WTC11 (cell line): ENCODE results near the gene EPHX1. TPM values are rescaled to one million over a fixed set of nuclear protein-coding genes. Genes with fewer than 3 reads are reported as not detected.
"Not testable (repeated sequence)": the region's sequence is repeated elsewhere in the genome, so short reads cannot be mapped to it uniquely, and the experiment has no call there.

Experiments used
- ATAC-seq: fragments of 200-7000 bp; cut with Tn5 transposase; 2 replicates; pipeline ENCODE4 v1.10.0; 2021; ENCODE audit warnings: mild to moderate bottlenecking, moderate library complexity
- CTCF ChIA-PET: fragments of 300-600 bp; sonication (Branson Sonifier 250); formaldehyde crosslinking; loops from one replicate; lab custom pipeline; 2021; ENCODE audit warnings: antibody characterized with exemption; lab: Charles Lee
- POLR2A ChIA-PET: fragments of 350-600 bp; sonication (Branson Sonifier 250); formaldehyde crosslinking; loops from one replicate; lab custom pipeline; 2021; ENCODE audit warnings: antibody characterized with exemption; lab: Charles Lee
- DNase-seq: peaks from one replicate; pipeline ENCODE4 v3.0.0; 2021; ENCODE audit warnings: low spot score
- H3K27ac Mint-ChIP-seq: 2 replicates; pipeline ENCODE4 v1.8.0; 2021; ENCODE audit warnings: mixed read lengths
- H3K27me3 Mint-ChIP-seq: 2 replicates; pipeline ENCODE4 v1.8.0; 2021; ENCODE audit warnings: low read depth, mild to moderate bottlenecking, moderate library complexity, mixed read lengths
- H3K36me3 Mint-ChIP-seq: 2 replicates; pipeline ENCODE4 v1.8.0; 2021; ENCODE audit warnings: mixed read lengths
- H3K4me1 Mint-ChIP-seq: 2 replicates; pipeline ENCODE4 v1.8.0; 2022; ENCODE audit warnings: mixed read lengths
- H3K4me3 Mint-ChIP-seq: 2 replicates; pipeline ENCODE4 v1.8.0; 2021; ENCODE audit warnings: mild to moderate bottlenecking, moderate library complexity, mixed read lengths
- H3K9me3 Mint-ChIP-seq: 2 replicates; pipeline ENCODE4 v1.8.0; 2021; ENCODE audit warnings: mixed read lengths
- FOXK1 ChIP-seq: sonication (generic); formaldehyde crosslinking; IDR thresholded peaks from 2 replicates; pipeline ENCODE4 v1.8.0; 2022; ENCODE audit warnings: mild to moderate bottlenecking, moderate library complexity, missing genetic modification reagents
- RORB ChIP-seq: fragments of 250-450 bp; sonication (Bioruptor Pico); IDR thresholded peaks from 2 replicates; pipeline ENCODE4 v1.9.0; 2021; ENCODE audit warnings: mild to moderate bottlenecking
- SMAD4 ChIP-seq: sonication (generic); formaldehyde crosslinking; IDR thresholded peaks from 2 replicates; pipeline ENCODE4 v1.8.0; 2022; ENCODE audit warnings: mild to moderate bottlenecking, missing genetic modification reagents
- SP1 ChIP-seq: sonication (generic); formaldehyde crosslinking; conservative IDR thresholded peaks from 2 replicates; pipeline ENCODE4 v1.8.1; 2022; ENCODE audit warnings: missing genetic modification reagents
- total RNA-seq: library from RNA; stranded (reverse); gene quantifications from 3 replicates; pipeline ENCODE4 v1.2.3, GENCODE V29; 2021
- TF ChIP-seq, protein P1 (sequence below): sonication (generic); formaldehyde crosslinking; conservative IDR thresholded peaks from 2 replicates; pipeline ENCODE4 v1.8.1; 2022; ENCODE audit warnings: mild to moderate bottlenecking, missing genetic modification reagents
- TF ChIP-seq, protein P2 (sequence below): sonication (generic); formaldehyde crosslinking; IDR thresholded peaks from 2 replicates; pipeline ENCODE4 v1.8.1; 2022; ENCODE audit warnings: low read depth, mild to moderate bottlenecking, moderate library complexity, missing genetic modification reagents, borderline replicate concordance
- TF ChIP-seq, protein P3 (sequence below): sonication (generic); formaldehyde crosslinking; IDR thresholded peaks from 2 replicates; pipeline ENCODE4 v1.8.0; 2022; ENCODE audit warnings: mild to moderate bottlenecking, missing genetic modification reagents
- TF ChIP-seq, protein P4 (sequence below): sonication (generic); formaldehyde crosslinking; conservative IDR thresholded peaks from 2 replicates; pipeline ENCODE4 v1.8.1; 2023; ENCODE audit warnings: mild to moderate bottlenecking, low read depth, missing genetic modification reagents, moderate library complexity
- TF ChIP-seq, protein P5 (sequence below): sonication (generic); formaldehyde crosslinking; IDR thresholded peaks from 2 replicates; pipeline ENCODE4 v1.8.0; 2022; ENCODE audit warnings: mild to moderate bottlenecking, missing genetic modification reagents

Gene EPHX1
- total RNA-seq, 1 experiment from 2014 or later: 60.9 TPM

DNA sequence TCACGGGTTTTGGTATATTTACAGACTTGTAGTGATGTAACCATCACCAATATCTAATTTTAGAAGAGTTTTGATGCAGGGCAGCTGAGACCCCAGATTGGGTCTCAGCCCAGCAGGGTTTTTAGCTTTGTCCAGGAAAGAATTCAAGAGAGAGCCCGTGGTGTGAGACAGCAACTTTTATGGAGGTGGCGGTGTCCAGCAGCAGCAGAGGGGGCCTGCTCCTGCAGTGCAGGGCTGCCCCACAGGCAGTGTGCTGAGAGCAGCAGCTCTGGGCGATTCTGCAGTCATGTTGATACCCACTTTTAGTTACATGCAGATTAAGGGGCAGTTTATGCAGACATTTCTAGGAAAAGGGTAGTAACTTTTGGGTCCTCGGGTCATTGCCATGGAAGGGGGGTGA, 1.8 kb upstream of the EPHX1 start (continued):
- TF ChIP-seq FOXK1 (CRISPR knock-in tag): no peak
- TF ChIP-seq, protein P1, sequence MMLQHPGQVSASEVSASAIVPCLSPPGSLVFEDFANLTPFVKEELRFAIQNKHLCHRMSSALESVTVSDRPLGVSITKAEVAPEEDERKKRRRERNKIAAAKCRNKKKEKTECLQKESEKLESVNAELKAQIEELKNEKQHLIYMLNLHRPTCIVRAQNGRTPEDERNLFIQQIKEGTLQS: no peak
- TF ChIP-seq, all 79 proteins: peak for 0

DNA sequence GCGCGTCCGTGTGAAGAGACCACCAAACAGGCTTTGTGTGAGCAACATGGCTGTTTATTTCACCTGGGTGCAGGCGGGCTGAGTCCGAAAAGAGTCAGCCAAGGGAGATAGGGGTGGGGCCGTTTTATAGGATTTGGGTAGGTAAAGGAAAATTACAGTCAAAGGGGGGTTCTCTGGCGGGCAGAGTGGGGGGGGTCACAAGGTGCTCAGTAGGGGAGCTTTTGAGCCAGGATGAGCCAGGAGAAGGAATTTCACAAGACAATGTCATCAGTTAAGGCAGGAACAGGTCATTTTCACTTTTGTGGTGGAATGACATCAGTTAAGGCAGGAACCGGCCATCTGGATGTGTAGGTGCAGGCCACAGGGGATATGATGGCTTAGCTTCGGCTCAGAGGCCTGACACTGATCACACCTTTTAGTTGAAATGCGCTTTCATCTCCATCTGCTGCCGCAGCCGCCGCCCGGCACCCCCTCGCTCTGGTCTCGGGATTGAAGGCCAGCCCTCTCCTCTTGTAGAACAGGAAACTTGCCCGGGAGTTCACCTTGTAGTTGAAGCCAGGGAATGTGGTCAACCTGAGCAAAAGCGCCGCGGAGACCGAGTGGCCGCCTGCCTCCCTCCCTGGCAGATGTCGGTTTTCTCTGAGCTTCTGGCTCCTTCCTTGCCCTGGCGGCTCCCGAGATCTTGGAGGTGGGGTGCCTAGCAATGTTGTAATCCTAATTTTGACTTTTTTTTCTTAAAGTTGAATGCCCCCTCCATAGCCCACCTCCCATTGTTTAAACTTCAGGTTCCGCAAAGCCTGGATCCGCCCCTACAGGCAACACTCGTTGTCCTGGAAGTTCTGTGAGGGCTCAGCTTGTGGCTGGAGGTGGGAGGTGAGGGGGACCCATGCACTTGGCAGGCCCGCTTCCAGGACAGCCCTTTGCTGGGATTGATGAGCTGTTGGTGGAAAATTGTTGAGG, 935 bp downstream of the EPHX1 start:
- not testable (repeated sequence) for H3K36me3 Mint-ChIP-seq, H3K9me3 Mint-ChIP-seq, H3K27me3 Mint-ChIP-seq
- DNase-seq (peak; percentile 59), ATAC-seq (peak; percentile 5; the same call in 1 of the 2 replicates)
- peak overlapping the region; percentile 86 for H3K4me3 Mint-ChIP-seq
- TF ChIP-seq, protein P2, sequence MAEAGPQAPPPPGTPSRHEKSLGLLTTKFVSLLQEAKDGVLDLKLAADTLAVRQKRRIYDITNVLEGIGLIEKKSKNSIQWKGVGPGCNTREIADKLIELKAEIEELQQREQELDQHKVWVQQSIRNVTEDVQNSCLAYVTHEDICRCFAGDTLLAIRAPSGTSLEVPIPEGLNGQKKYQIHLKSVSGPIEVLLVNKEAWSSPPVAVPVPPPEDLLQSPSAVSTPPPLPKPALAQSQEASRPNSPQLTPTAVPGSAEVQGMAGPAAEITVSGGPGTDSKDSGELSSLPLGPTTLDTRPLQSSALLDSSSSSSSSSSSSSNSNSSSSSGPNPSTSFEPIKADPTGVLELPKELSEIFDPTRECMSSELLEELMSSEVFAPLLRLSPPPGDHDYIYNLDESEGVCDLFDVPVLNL: peak; percentile 26; the same call in 1 of the 2 replicates
- TF ChIP-seq, protein P3, sequence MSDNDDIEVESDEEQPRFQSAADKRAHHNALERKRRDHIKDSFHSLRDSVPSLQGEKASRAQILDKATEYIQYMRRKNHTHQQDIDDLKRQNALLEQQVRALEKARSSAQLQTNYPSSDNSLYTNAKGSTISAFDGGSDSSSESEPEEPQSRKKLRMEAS: peak; percentile 59; the same call in 1 of the 2 replicates
- ChIA-PET POLR2A (interaction anchor here (2.1 kb wide), 1 partner anchor 33 kb away, joined by 10 read pairs; the partner anchor contains the start of gene SRP9), CTCF (interaction anchor here (0.6 to 5.4 kb wide), 19 partner anchors 8 to 392 kb away, joined by 3 to 45 read pairs (median 4); partner anchors contain the start of genes SRP9 and TMEM63A)
- H3K27ac Mint-ChIP-seq: peak overlapping the region; percentile 68
- peaks cover 35% of the 10 kb centered on the region for H3K4me1 Mint-ChIP-seq

DNA sequence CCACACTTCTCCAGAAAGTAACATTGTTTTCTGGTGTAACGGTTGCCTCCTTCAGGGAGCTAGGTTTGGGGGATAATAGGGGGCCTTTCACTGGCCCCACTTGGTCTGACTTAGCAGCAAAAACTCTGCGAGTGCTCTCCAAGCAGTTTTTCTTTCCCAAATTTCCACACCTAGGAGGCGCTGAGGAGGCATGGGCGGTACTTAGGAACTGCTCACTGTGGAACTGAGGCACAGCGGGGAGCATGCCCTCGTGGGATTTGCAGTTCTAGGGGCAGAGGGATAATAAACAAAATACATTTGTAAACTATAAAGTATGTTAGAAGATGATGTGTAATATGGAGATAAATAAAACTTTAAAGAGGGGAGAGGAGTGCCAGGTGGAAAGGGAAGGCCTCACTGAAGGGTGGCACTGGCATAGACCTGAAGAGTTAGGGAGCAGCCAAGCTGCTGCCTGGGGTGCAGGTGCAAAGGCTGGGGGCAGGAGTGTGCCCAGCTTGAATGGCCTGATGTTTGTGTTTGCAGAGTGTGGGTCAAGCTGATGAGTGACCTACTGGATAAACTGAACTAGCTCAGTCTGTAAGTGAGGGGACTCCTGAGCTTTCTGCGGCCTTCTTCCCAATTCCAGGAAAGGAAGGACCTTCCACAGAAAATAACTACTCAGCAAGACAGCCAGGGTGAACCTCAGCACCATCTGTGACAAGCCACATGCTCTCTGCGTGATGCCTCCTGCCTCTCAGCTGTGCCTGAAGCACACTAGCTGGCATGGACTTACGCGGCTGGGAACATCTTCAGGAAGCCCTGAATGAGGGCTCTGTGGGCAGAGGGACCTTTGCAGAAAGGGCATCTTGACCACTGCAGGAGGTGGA, 1.9 kb downstream of the EPHX1 start:
- Mint-ChIP-seq H3K9me3 (no peaks in the 10 kb centered on the region), H3K36me3 (peaks cover 6% of the 10 kb centered on the region; the same call in 1 of the 2 replicates), H3K4me3 (peak overlapping the region; percentile 86), H3K27me3 (peaks cover 3% of the 10 kb centered on the region; the same call in 1 of the 2 replicates), H3K27ac (no peak overlapping the region), H3K4me1 (peaks cover 42% of the 10 kb centered on the region)
- ChIA-PET CTCF (interaction anchor here (0.7 to 5.4 kb wide), 15 partner anchors 9 to 337 kb away, joined by 3 to 45 read pairs (median 4); partner anchors contain the start of genes SRP9 and TMEM63A), POLR2A (interaction anchor here (0.5 to 2.1 kb wide), 2 partner anchors 19 to 34 kb away, joined by 5 to 10 read pairs; partner anchors contain the start of gene SRP9)
- peak; percentile 7; the same call in 1 of the 2 replicates for ATAC-seq
- TF ChIP-seq SP1 (CRISPR knock-in tag): 0 out of 2 replicates have a peak, but pooled peaks have one; percentile 23
- TF ChIP-seq, protein P4, sequence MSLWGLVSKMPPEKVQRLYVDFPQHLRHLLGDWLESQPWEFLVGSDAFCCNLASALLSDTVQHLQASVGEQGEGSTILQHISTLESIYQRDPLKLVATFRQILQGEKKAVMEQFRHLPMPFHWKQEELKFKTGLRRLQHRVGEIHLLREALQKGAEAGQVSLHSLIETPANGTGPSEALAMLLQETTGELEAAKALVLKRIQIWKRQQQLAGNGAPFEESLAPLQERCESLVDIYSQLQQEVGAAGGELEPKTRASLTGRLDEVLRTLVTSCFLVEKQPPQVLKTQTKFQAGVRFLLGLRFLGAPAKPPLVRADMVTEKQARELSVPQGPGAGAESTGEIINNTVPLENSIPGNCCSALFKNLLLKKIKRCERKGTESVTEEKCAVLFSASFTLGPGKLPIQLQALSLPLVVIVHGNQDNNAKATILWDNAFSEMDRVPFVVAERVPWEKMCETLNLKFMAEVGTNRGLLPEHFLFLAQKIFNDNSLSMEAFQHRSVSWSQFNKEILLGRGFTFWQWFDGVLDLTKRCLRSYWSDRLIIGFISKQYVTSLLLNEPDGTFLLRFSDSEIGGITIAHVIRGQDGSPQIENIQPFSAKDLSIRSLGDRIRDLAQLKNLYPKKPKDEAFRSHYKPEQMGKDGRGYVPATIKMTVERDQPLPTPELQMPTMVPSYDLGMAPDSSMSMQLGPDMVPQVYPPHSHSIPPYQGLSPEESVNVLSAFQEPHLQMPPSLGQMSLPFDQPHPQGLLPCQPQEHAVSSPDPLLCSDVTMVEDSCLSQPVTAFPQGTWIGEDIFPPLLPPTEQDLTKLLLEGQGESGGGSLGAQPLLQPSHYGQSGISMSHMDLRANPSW (CRISPR knock-in tag): no peak
- peak; percentile 60 for DNase-seq

DNA sequence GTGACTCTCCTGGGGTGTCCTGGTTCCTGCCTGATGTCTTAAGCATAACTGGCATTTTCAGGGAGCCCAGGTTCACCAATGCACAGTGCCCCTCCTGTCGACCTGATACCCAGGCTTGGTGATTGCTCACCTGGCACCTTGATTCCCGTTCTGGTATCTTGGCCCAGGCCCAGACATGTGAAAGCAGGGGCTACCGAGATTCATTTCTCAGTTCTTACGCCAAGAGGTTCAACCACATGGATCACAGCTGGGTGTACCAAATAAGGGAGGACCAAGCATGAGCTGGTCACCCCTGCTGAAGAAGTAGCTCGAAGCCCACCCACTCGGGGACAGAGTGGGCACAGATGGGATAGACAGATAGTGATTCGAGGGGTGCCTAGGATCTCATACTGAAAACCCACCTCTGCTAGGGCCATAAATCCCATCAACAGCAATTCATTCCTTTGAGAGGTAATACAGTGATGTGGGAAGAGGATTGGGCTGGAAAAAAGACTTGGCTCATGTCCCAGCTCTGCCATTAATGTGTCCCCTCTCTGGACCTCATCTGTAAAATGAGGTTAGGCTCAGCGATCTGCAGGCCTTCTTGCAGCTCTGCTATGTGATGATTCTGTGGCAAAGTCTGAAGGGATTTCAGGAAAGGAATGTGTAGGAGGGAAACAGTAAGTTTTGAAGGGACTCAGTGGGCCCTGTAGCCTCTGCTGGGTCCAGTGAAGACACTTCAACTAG, 2.7 kb downstream of the EPHX1 start:
- H3K4me3 Mint-ChIP-seq: no peak overlapping the region
- peak overlapping the region; percentile 84; the same call in 1 of the 2 replicates for H3K27ac Mint-ChIP-seq
- H3K27me3 Mint-ChIP-seq: peaks cover 3% of the 10 kb centered on the region; the same call in 1 of the 2 replicates
- ChIA-PET POLR2A (interaction anchor here (0.9 kb wide), 1 partner anchor 70 kb away, joined by 3 read pairs; the partner anchor contains the start of gene TMEM63A), CTCF (interaction anchor here (1.2 to 5.4 kb wide), 7 partner anchors 10 to 338 kb away, joined by 3 to 45 read pairs (median 8); partner anchors contain the start of gene SRP9)
- DNase-seq: no peak
- H3K4me1 Mint-ChIP-seq: peaks cover 50% of the 10 kb centered on the region
- peaks cover 6% of the 10 kb centered on the region; the same call in 1 of the 2 replicates for H3K36me3 Mint-ChIP-seq
- no peaks in the 10 kb centered on the region for H3K9me3 Mint-ChIP-seq
- TF ChIP-seq RORB: no peak
- TF ChIP-seq, protein P4 (CRISPR knock-in tag): no peak
- TF ChIP-seq, protein P2: no peak
- TF ChIP-seq, protein P5, sequence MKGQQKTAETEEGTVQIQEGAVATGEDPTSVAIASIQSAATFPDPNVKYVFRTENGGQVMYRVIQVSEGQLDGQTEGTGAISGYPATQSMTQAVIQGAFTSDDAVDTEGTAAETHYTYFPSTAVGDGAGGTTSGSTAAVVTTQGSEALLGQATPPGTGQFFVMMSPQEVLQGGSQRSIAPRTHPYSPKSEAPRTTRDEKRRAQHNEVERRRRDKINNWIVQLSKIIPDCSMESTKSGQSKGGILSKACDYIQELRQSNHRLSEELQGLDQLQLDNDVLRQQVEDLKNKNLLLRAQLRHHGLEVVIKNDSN (CRISPR knock-in tag): no peak
- no peak for TF ChIP-seq SMAD4
- ATAC-seq: no peak
